OCI-LY7 (cell line): Measurements from ENCODE around the gene SMAD1.

Experiments used
- CTCF ChIP-seq: fragments of 200-600 bp; sonication (generic); conservative IDR thresholded peaks from 2 replicates; pipeline ENCODE4 v1.5.1; 2014; ENCODE audit warnings: mild to moderate bottlenecking, antibody characterized with exemption, low read length, moderate library complexity, mixed read lengths
- EZH2phosphoT487 ChIP-seq: fragments of 200-600 bp; sonication (generic); IDR thresholded peaks from 2 replicates; pipeline ENCODE4 v1.6.1; 2018; ENCODE audit warnings: low read depth, borderline replicate concordance, mild to moderate bottlenecking, mixed run types, antibody characterized with exemption, low read length, moderate library complexity, mixed read lengths

GRCh38 chr4:145524552-145524951 is 42.9 kb downstream of the SMAD1 start:
- no peak for TF ChIP-seq CTCF
- TF ChIP-seq EZH2phosphoT487: no peak
